HG03045 (cell line): ENCODE data around the gene PFKP.
"Not testable (repeated sequence)": the region's sequence is repeated elsewhere in the genome, so short reads cannot be mapped to it uniquely, and the experiment has no call there.

ENCODE experiments used
- ATAC-seq: cut with Tn5 transposase; IDR thresholded peaks from one replicate; pipeline ENCODE4 v1.9.1; 2021; ENCODE audit warnings: mild to moderate bottlenecking, moderate library complexity; ENCODE audit not compliant: unreplicated experiment

PFKP gene

GRCh38 chr10:3096149-3096548 is 28.8 kb downstream of the PFKP start:
- ATAC-seq, result no peak

- no peak for ATAC-seq
These were observed 29.8 kb downstream of the PFKP start for GRCh38 chr10:3097160-3097559.

- no peak for ATAC-seq
These were observed 31.3 kb downstream of the PFKP start for GRCh38 chr10:3098689-3099088.

GRCh38 chr10:3099291-3100092 is 32.1 kb downstream of the PFKP start:
- ATAC-seq, result no peak

GRCh38 chr10:3100093-3100792 is 32.9 kb downstream of the PFKP start:
- ATAC-seq, result no peak

DNA sequence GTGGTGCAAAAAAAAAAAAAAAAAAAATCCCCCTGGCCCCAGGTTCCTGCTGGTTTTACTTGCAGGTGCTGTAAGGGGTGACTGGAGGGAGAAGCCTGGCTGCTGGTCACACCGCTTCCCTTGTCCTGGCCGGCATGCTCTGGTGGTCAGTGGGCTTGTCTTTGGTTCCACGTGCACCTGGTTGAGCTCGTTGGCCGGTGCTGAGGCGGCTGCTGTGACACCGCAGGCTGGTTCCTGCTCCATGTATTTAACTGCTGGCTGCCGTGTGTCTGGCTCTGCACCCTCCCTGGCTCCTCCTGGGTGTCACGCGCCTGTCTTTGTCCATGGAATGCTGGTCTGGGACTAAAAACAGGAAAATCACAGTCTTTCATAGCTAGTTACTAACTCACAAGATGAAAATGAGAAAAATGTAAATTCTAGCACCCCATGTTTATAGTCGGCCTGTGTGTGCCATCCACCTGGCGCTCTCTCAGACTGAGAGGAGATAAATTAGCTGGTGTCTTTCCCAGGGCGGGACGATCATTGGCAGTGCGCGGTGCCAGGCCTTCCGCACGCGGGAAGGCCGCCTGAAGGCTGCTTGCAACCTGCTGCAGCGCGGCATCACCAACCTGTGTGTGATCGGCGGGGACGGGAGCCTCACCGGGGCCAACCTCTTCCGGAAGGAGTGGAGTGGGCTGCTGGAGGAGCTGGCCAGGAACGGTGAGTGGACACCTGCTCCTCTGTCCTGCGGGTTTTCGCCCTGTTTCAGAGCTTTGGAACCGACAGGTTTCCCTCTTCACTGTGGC is 33.7 kb downstream of the PFKP start:
- ATAC-seq, result no peak

- no peak for ATAC-seq
These were observed 35.5 kb downstream of the PFKP start for GRCh38 chr10:3102720-3103427.

DNA sequence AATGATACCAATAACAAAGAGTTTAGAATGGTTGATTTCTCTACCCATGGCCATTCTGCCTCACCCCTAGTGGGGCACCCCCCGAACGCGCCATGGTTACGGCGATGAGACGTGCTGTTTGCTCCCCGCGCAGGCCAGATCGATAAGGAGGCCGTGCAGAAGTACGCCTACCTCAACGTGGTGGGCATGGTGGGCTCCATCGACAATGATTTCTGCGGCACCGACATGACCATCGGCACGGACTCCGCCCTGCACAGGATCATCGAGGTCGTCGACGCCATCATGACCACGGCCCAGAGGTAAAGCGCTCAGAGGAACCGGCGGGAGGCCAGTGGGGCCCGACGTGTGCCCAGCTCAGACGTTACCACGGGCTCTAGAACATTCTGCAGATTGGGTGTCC is 36.3 kb downstream of the PFKP start:
- no peak for ATAC-seq

DNA sequence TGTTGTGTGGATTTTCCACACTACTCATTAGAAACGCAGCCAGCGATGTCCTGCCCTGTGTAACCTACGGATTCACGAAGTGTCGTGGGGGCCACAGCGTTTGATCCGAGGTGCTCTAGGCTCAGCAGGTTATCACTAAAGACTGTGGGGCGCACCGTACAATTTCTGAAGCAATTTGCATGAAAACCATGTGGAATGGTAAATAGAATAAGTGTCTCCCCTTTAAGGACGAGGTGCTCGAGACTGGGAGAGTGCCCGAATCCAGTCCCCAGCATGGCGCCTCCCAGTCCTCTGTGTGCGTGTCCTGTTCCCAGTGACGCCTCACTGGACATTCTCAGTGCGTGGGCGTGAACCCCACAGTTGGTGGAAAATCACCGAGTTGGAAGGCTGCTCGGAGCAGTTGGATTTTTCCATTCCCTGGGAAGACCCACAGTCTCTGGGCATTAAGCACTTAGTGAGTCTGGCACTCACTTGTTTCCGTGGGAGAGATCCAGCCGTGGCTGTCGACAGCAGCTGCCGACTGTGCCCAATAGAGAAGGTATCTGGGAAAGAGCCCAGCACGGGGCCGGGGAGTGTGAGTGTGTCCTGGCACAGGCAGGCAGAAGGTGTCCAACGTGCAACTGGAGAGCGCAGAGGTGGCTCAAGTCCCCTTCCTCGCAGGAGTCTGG is 37.0 kb downstream of the PFKP start:
- no peak for ATAC-seq

GRCh38 chr10:3105166-3105565 is 37.8 kb downstream of the PFKP start:
- ATAC-seq, result no peak

GRCh38 chr10:3105905-3106304 is 38.6 kb downstream of the PFKP start:
- ATAC-seq, result no peak

- ATAC-seq, result not testable (repeated sequence)
These were observed 39.0 kb downstream of the PFKP start for GRCh38 chr10:3106328-3106727.

GRCh38 chr10:3106928-3107425 is 39.6 kb downstream of the PFKP start:
- no peak for ATAC-seq

DNA sequence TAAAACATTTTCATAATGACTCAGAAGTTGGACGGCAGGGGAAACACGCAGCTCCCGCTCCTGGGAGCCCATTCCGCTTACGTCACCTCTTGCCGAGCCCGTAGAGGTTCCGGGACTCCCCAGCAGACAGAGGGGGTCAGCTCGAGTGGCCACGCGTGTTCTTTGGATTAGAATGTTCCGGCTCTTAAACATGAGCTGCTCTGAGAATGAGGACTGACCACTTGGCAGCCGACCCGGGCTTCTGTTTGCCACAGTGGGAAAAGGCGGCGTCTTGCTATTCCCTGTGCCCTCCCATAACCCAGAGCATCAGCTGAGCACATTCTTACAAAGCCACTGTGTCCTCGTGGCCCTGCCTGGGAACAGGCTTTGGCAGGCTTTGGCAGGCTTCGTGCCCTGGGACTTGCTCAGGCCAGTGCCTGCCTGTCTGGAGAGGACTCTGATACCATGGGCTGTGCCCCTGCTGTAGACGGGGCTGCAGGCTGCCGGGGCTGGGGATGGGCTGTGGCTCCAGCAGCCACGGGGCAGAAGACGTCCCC is 40.1 kb downstream of the PFKP start:
- ATAC-seq, result no peak

GRCh38 chr10:3108033-3108432 is 40.7 kb downstream of the PFKP start:
- ATAC-seq, result no peak

DNA sequence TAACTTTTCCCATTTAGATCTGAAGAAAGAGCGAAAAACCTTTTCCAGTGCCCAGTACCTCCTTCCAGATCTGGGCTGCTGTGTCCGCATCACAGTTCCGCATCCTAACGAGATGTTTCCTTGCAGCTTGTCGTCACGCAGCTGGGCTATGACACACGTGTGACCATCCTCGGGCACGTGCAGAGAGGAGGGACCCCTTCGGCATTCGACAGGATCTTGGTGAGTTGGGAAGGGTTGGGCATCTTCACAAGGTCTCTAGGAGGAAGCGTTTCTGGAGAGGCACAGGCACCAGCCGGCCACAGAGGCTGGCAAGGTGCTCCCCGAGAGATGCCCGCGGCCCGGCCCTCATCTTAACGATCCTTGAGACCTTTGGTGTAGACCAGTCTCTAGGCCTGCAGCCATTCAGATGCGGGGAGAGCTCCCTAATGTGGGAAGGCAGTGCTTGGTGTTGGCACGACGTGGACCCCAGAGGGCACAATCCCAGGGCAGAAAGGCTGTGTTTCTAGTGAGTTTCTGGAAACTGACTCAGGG is 41.3 kb downstream of the PFKP start:
- ATAC-seq, result no peak

DNA sequence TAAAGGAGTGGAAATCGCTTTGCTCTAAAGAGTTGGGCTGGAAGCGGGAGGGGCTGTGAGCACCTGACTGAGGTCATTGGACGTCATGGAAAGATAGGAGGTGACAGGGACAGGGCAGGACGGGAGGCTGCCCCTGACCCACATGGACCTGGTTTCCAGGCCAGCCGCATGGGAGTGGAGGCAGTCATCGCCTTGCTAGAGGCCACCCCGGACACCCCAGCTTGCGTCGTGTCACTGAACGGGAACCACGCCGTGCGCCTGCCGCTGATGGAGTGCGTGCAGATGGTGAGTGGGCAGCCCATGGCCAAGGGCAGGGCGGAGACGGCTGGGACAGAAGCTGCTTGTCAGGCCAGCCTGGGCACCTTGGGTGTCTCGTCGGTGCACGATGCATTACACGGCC is 41.8 kb downstream of the PFKP start:
- ATAC-seq, result no peak

GRCh38 chr10:3109633-3110032 is 42.3 kb downstream of the PFKP start:
- no peak for ATAC-seq

- no peak for ATAC-seq
These were observed 43.7 kb downstream of the PFKP start for GRCh38 chr10:3110782-3111620.
